ENCODE data around the gene XRCC3.

DNA sequence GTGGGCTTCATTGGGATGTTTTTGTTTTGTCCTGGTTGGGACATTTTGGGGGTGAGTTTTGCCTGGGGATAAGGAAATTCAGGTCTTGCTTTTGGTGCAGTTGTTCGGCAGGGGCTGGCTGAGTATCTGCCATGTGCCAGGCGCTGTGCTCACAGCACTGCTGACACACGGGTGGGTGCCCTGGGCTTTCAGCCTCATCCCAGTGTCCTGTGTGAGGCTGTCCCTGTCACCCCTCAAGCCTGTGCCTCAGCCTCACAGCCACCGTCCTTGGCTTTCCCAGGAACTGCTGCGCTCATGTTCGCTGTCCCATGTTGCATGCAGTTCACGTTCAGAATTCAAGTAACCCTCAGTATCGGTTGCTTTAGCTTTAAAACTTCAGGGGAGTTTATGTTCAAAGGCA is 24.9 kb downstream of the XRCC3 start:
- TF ChIP-seq, protein P1, sequence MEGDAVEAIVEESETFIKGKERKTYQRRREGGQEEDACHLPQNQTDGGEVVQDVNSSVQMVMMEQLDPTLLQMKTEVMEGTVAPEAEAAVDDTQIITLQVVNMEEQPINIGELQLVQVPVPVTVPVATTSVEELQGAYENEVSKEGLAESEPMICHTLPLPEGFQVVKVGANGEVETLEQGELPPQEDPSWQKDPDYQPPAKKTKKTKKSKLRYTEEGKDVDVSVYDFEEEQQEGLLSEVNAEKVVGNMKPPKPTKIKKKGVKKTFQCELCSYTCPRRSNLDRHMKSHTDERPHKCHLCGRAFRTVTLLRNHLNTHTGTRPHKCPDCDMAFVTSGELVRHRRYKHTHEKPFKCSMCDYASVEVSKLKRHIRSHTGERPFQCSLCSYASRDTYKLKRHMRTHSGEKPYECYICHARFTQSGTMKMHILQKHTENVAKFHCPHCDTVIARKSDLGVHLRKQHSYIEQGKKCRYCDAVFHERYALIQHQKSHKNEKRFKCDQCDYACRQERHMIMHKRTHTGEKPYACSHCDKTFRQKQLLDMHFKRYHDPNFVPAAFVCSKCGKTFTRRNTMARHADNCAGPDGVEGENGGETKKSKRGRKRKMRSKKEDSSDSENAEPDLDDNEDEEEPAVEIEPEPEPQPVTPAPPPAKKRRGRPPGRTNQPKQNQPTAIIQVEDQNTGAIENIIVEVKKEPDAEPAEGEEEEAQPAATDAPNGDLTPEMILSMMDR (IDR thresholded peaks at IDR 0.05): no peak
- no peak for TF ChIP-seq POLR2A (IDR thresholded peaks at IDR 0.05)

Measured in vagina (tissue), 2 donors.